RWPE2 (cell line): ENCODE results near the gene RBMS1.

Experiments
- ATAC-seq: fragments of 200-7000 bp; cut with Tn5 transposase; 3 replicates; pipeline ENCODE4 v1.9.1; 2021; ENCODE audit warnings: low read depth
- DNase-seq: peaks from one replicate; pipeline ENCODE4 v3.0.0-alpha.2; 2020; ENCODE audit warnings: low spot score
- H3K27ac ChIP-seq: fragments of 450-650 bp; 2 replicates; pipeline ENCODE4 v1.5.1; 2017; ENCODE audit warnings: mild to moderate bottlenecking; ENCODE audit not compliant: poor library complexity, severe bottlenecking
- H3K27me3 ChIP-seq: fragments of 250-450 bp; sonication (Bioruptor Pico); 2 replicates; pipeline ENCODE4 v1.5.1; 2021; ENCODE audit warnings: mild to moderate bottlenecking, moderate library complexity; ENCODE audit not compliant: insufficient read depth, poor library complexity, severe bottlenecking
- H3K36me3 ChIP-seq: fragments of 250-450 bp; sonication (Bioruptor Pico); 2 replicates; pipeline ENCODE4 v1.5.1; 2020; ENCODE audit warnings: low read depth, mild to moderate bottlenecking, moderate library complexity
- H3K4me1 ChIP-seq: fragments of 250-450 bp; sonication (Bioruptor Pico); 2 replicates; pipeline ENCODE4 v1.5.1; 2021; ENCODE audit warnings: mild to moderate bottlenecking, moderate library complexity; ENCODE audit not compliant: insufficient read depth, poor library complexity, severe bottlenecking
- H3K4me3 ChIP-seq: fragments of 250-450 bp; sonication (Bioruptor Pico); 2 replicates; pipeline ENCODE4 v1.5.1; 2021; ENCODE audit warnings: mild to moderate bottlenecking, moderate library complexity; ENCODE audit not compliant: severe bottlenecking
- H3K9me3 ChIP-seq: fragments of 250-450 bp; sonication (Bioruptor Pico); 2 replicates; pipeline ENCODE4 v1.5.1; 2021; ENCODE audit warnings: mild to moderate bottlenecking, moderate library complexity; ENCODE audit not compliant: severe bottlenecking
- CTCF ChIP-seq: fragments of 450-650 bp; IDR thresholded peaks from one replicate; pipeline ENCODE4 v1.5.1; 2017; ENCODE audit warnings: mild to moderate bottlenecking, moderate library complexity; ENCODE audit not compliant: poor library complexity, severe bottlenecking

Gene RBMS1

DNA sequence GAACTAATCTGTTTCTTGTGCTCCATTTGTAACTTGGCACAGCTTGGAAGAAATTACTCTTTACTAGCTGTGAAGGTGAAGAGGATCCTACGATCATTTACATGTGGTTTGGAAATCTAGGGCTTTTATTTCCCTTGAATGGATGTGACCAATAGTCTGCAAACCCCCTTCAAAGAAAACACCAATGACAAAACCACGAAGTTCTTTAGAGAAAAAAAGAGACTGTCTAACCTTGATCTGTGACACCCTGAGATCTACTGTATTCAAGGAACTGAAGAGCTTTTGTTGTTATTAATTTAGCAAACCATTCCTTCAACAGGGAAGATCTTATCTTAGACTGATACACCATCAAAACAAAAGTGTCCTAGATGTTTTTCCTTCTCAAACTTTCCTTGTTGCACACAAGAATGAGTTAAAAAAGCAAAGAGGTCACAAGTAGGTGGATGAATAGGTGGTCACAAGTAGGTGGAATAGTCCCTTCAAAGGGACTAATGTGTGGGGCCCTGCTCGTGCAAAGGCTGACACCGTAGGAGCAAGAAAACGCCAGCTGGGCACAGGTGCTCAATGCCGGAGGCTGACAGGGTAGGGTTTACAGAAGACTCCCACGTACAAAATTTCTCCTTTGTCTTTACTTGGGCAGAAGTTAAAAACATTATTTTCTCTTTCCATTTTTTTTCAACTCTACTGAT is 197.9 kb downstream of the RBMS1 start:
- Histone ChIP-seq H3K9me3 (no peaks in the 10 kb centered on the region), H3K4me1 (peaks cover 28% of the 10 kb centered on the region), H3K36me3 (peaks cover 58% of the 10 kb centered on the region), H3K4me3 (no peak overlapping the region), H3K27ac (peak overlapping the region; percentile 84), H3K27me3 (no peaks in the 10 kb centered on the region)
- ATAC-seq: no peak
- DNase-seq: no peak
- TF ChIP-seq CTCF: no peak

DNA sequence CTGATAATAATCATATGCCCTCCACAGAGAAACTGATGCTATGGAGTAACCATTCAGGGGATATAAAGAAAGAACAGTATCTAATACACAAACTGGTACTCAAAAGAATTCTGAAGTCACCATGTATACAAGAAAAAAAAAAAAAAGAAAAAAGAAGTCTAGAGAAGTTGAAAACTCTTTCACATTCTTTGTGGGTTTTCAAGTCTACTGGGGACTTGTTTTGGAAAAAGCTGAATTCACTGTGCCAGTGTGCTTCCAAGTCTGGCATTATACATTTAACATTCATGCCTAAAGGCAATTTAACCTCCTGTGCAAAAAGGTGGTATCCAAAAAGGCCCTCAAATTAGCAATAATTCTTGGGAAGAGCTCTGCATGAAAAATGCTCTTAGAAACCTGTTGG is 198.7 kb downstream of the RBMS1 start:
- no peak overlapping the region for H3K4me3 ChIP-seq
- H3K27ac ChIP-seq: peak overlapping the region; percentile 84
- no peak for TF ChIP-seq CTCF
- peaks cover 28% of the 10 kb centered on the region for H3K4me1 ChIP-seq
- H3K27me3 ChIP-seq: no peaks in the 10 kb centered on the region
- ATAC-seq (no peak), DNase-seq (no peak)
- H3K9me3 ChIP-seq: no peaks in the 10 kb centered on the region
- H3K36me3 ChIP-seq: peaks cover 57% of the 10 kb centered on the region

GRCh38 chr2:160294339-160294803 is 199.2 kb downstream of the RBMS1 start:
- Histone ChIP-seq H3K9me3 (no peaks in the 10 kb centered on the region), H3K4me1 (peaks cover 28% of the 10 kb centered on the region), H3K36me3 (peaks cover 54% of the 10 kb centered on the region), H3K27me3 (no peaks in the 10 kb centered on the region), H3K4me3 (no peak overlapping the region), H3K27ac (peak overlapping the region; percentile 84)
- no peak for DNase-seq
- ATAC-seq: peak; percentile 59
- no peak for TF ChIP-seq CTCF

DNA sequence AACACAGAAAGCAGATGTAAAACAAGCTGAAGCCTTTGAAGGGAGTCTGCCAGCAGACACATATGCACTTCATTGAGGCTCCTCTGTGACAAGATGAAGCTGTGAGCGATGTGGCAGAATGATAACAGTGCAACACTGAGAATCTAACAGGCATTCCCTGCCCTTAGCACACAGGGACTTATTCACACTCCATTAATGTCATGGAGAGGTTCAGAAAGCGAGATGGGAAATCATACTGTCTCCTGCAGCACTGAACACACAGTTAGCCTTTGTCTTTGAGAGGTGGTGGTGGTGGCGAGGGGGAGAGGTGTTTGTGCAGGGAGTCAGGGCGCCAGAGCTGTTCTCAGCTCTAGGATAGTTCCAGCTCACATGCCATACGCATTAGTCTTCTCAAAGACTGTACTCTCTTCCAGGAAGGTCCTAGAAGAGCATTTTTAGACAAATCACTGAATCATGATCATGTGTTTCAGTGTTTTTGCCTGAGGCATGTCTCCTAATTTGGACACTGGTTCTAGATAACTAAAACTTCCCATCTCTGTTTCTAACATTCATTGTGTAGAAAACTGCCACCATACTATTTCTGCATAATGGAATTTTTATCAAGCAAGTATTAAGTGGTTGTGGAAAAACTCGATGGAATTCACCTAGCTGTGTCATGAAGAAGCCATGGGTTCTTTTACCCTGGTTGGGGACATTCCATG is 200.1 kb downstream of the RBMS1 start:
- DNase-seq (peak; percentile 66), ATAC-seq (peak; percentile 92)
- H3K36me3 ChIP-seq: peaks cover 50% of the 10 kb centered on the region
- no peaks in the 10 kb centered on the region for H3K9me3 ChIP-seq
- H3K4me3 ChIP-seq: no peak overlapping the region
- H3K4me1 ChIP-seq: peaks cover 28% of the 10 kb centered on the region
- TF ChIP-seq CTCF: no peak
- peak overlapping the region; percentile 84 for H3K27ac ChIP-seq
- no peaks in the 10 kb centered on the region for H3K27me3 ChIP-seq

DNA sequence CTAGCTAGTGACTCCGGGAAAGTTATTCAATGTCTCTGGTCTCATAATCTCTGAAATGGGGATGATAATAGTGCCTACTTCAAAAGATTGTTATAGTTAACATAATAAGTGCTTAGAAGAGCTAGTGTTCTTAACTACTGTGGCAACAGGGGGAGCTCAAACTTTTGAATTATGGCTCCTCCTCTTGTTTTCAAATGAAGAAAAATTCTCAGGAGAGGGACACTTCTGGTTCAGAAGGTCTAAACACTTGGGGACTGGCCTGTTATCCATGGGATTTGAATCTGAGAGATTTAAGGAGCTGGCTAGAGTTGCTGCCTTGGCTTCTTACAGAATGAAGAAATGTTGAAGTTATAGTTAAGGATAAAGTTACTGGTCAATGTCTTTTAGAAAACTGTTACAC is 201.4 kb downstream of the RBMS1 start:
- ATAC-seq: no peak

More for the DNA sequence above, 201.4 kb downstream of the RBMS1 start:
- Histone ChIP-seq H3K4me3 (no peak overlapping the region), H3K27ac (peak overlapping the region; percentile 84), H3K4me1 (peaks cover 28% of the 10 kb centered on the region), H3K36me3 (peaks cover 45% of the 10 kb centered on the region), H3K27me3 (no peaks in the 10 kb centered on the region), H3K9me3 (no peaks in the 10 kb centered on the region)
- no peak for DNase-seq
- peak; percentile 29 for TF ChIP-seq CTCF
